Erythroblast (primary cell): ENCODE results near the gene DAPK2.

Source experiments
- GATA1 ChIP-seq: IDR thresholded peaks from 2 replicates; pipeline ENCODE4 v1.6.1; 2011; ENCODE audit warnings: low read depth, mild to moderate bottlenecking, control low read depth, low read length, moderate library complexity
- POLR2A ChIP-seq: IDR thresholded peaks from 2 replicates; pipeline ENCODE4 v1.6.1; 2011; ENCODE audit warnings: mild to moderate bottlenecking, low read length

GRCh38 chr15:63946524-63947065 is 99.7 kb downstream of the DAPK2 start:
- TF ChIP-seq POLR2A (no peak), GATA1 (no peak)
